HG03432 (cell line): ENCODE data around the gene VWDE.

Experiments
- ATAC-seq: cut with Tn5 transposase; IDR thresholded peaks from one replicate; pipeline ENCODE4 v1.9.1; 2021; ENCODE audit warnings: mild to moderate bottlenecking, moderate library complexity; ENCODE audit not compliant: unreplicated experiment

VWDE gene

DNA sequence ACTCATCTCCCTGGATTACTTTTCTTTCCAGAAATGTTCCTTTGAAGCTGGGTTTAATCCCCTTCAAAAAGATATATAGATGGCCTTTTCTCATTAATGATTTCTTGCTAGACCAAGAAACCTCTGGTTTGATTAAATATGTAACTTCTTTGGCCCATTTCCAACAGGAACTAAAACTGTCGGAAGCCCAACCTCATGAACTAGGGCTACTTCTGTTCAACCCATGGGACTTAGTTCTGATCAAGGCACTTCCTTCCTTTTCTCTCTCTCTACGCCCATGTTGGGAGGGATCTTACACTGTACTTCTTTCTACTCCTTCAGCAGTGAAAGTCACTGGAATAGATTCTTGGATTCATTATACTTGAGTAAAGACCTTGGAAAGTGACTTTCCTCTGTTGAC lies 109.0 kb downstream of the VWDE start:
- ATAC-seq: peak; percentile 65

DNA sequence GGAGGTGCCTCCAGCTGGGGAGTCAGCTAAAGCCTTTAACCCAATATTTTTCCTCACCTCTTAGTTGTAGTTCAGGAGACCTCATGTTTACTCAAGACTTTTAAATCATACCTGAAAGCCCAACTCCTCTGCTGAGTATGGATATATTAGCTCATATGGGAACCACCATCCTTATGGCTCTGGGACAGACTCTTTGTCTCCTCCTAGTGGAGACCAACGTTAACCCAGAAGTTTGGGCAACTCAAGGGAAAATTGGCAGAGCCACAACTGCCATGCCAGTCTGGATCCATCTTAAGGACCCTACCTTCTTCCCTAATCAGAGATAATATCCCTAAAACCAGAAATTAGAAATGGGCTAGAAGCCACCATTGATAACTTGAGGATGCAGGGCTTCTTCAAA lies 111.8 kb downstream of the VWDE start:
- ATAC-seq: no peak

DNA sequence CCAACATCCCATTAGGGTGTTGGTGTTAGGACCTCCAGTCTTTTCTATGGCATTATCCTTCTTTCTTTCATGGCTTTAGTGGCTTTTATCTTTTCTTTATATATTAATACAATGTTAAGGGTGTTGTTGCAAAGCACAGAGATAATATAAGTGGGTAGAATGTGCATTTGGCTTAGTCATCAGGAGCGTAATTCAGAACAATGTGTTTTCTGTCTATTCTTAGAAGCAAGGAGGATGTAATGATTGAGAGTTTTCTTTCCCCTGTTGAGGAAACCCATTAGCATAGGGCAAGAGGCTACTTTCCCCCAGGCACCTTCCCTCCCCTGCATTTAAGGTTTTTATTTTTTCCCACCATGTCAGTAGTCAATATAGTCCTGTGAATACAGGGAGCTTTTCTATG lies 112.9 kb downstream of the VWDE start:
- ATAC-seq: no peak

DNA sequence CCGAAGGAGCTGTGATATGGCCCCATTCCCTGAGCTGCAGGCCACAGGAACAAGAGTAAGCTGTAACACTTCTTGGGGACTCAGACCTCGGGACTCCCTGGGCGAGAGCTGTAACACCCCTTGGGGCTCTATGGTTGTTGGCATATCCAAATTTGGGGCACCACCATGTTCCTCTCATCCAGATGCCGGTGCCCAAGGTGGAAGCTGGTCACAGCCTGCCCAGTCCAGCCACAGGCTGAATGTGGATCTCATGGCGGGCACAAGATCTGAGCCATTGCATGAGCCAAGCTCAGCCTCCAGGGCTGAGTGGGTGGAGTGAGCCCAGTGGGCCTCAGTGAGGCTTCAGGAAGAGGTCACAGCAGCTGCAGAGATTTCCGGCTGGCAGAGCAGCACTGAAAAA lies 113.7 kb downstream of the VWDE start:
- no peak for ATAC-seq

DNA sequence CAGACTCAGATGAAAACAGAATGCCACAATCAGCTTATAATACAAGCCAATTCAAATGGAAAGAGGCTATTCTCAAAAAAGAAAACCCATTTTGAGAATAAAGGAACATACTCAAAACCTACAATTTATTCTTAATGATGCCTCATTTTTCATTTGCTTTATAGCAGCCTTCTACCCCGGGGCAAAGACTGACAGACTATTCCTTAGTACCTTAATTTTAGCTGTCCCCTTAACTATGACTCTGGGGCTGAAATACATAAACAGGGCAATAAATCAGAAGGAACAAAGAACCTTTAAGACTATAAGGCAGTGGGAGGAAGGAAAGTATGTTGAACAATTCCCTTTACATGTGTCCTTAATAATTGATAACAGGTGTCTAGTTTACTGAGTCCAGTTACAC lies 115.8 kb downstream of the VWDE start:
- no peak for ATAC-seq

DNA sequence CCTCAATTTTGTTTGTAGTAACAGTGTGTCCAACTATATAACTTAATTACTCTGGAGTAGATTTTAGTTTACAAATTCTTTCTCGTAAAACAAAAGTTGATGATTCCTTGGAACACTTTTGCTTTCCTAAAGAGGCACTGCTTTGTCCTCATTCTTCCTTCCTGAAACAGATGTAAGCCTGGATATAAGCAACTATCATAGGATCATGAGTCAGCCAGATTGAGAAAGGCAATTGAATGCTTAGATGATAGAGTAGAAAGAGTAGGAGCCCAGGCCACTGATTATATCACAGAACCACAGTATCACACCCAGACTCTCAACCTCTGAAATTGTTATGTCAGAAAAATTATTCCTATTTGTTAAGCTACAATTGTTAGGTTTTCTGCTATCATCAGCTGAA lies 122.6 kb downstream of the VWDE start:
- ATAC-seq: no peak
